AG04449 (cell line): ENCODE results near the gene ITGB6.

ENCODE experiments used
- CTCF ChIA-PET: fragments of 350-600 bp; formaldehyde crosslinking; extraction: SDS; loops from one replicate; lab custom pipeline; 2021; ENCODE audit warnings: antibody characterized with exemption; lab: Yijun Ruan, JAX
- POLR2A ChIA-PET: fragments of 400-600, 350-600 bp; formaldehyde crosslinking; extraction: SDS; loops from one replicate; lab custom pipeline; 2020; ENCODE audit warnings: antibody characterized with exemption, inconsistent platforms; lab: Yijun Ruan, JAX
- DNase-seq: peaks from one replicate; pipeline ENCODE4 v3.0.0-alpha.2; 2010; ENCODE audit warnings: low read depth, low spot score
- H3K4me3 ChIP-seq: 2 replicates; pipeline ENCODE4 v1.5.1; 2011; ENCODE audit warnings: low read depth, mild to moderate bottlenecking, control low read depth, low read length
- TF ChIP-seq, protein P1 (sequence below): IDR thresholded peaks from one replicate; pipeline ENCODE4 v1.5.1; 2011; ENCODE audit warnings: mild to moderate bottlenecking, moderate library complexity, low read length, control low read depth, inconsistent platforms; ENCODE audit not compliant: insufficient read depth; ENCODE audit errors: missing control alignments

The ITGB6 gene, protein sequence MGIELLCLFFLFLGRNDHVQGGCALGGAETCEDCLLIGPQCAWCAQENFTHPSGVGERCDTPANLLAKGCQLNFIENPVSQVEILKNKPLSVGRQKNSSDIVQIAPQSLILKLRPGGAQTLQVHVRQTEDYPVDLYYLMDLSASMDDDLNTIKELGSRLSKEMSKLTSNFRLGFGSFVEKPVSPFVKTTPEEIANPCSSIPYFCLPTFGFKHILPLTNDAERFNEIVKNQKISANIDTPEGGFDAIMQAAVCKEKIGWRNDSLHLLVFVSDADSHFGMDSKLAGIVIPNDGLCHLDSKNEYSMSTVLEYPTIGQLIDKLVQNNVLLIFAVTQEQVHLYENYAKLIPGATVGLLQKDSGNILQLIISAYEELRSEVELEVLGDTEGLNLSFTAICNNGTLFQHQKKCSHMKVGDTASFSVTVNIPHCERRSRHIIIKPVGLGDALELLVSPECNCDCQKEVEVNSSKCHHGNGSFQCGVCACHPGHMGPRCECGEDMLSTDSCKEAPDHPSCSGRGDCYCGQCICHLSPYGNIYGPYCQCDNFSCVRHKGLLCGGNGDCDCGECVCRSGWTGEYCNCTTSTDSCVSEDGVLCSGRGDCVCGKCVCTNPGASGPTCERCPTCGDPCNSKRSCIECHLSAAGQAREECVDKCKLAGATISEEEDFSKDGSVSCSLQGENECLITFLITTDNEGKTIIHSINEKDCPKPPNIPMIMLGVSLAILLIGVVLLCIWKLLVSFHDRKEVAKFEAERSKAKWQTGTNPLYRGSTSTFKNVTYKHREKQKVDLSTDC

DNA sequence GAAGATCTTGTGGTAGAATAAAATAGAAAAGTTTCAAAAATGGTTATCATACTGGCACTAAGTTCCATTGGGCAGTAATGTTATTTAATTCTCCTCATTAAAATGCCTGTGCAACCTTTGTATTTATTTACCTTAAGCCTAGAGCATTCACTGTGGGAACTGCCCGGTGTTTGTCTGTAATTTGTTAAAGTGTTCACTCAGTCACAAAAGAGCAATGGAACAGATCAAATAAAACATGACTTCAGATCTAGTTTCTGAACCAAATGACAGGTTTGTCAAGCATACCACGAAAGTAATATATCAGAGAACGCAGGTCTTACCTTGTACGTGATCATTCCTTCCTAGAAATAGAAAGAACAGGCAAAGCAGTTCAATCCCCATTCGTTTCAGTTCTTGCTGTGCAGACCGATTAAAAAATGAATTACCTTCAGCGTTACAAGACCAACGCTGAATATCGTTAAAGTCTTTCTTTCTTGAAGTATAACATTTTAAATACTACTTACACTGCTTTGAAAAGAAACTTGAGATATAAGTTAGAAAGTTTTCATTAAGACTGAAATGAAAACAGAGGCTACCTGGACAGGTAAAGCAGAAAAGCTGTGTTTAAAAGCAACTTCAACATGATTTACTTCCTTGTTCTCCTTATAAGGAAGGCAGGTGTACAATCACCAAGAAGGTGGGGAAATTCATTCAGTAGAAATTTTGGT, at the start of gene ITGB6:
Gene ITGB6 (minus strand): TSS at position 590 of the 707 bp plus-strand sequence. CDS start 209 bp downstream, at position 381.
- TF ChIP-seq, protein P1, sequence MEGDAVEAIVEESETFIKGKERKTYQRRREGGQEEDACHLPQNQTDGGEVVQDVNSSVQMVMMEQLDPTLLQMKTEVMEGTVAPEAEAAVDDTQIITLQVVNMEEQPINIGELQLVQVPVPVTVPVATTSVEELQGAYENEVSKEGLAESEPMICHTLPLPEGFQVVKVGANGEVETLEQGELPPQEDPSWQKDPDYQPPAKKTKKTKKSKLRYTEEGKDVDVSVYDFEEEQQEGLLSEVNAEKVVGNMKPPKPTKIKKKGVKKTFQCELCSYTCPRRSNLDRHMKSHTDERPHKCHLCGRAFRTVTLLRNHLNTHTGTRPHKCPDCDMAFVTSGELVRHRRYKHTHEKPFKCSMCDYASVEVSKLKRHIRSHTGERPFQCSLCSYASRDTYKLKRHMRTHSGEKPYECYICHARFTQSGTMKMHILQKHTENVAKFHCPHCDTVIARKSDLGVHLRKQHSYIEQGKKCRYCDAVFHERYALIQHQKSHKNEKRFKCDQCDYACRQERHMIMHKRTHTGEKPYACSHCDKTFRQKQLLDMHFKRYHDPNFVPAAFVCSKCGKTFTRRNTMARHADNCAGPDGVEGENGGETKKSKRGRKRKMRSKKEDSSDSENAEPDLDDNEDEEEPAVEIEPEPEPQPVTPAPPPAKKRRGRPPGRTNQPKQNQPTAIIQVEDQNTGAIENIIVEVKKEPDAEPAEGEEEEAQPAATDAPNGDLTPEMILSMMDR: no peak
- CTCF ChIA-PET: interaction anchor here (1.4 kb wide), 1 partner anchor 90 kb away, joined by 4 read pairs; no protein-coding TSS in a partner anchor
- no peak within 1 kb of the TSS for H3K4me3 ChIP-seq
- no peak for DNase-seq
- POLR2A ChIA-PET: no interaction called here

DNA sequence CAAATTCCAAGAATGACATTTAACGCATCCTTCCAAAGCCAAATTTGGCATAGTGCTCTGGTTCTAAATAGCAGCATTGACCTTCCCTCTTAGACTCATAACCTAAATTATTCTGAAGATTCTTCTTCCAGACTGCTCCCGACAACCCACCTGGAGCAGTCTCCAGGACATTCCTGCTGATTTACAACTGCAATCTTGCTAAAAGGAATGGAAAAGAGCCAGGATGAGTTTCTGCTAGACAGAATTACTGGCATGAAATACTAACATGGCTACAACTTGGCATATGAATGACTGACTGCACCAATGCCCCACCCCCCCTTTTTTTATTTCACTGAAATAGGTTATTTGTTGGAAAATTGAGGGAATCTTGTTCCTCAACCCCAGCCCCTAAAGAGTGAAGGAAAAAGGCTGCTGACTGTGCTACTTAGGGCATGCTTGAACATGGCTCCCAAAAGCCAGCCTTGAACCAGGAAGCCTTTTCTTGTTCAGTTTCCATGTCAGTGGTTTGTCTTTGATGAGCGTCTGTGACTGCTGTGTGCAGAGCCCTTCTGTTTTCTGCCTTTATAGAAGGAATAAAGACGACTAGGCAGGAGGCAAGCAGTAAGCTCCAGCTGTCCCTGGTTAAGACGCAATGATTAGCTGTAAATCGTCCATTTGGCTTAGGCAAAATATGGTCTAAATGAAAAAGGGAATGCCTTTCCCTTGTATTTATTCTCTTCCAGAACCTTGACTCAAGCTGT, 47.4 kb upstream of the ITGB6 start:
- ChIA-PET CTCF (interaction anchor here (1.2 to 3.4 kb wide), 5 partner anchors 8 to 757 kb away, joined by 3 to 15 read pairs (median 4); no protein-coding TSS in a partner anchor), POLR2A (interaction anchor here (0.6 kb wide), 1 partner anchor 38 kb away, joined by 3 read pairs; no protein-coding TSS in a partner anchor)
- no peak for DNase-seq
- no peak overlapping the region for H3K4me3 ChIP-seq
- TF ChIP-seq, protein P1: no peak

DNA sequence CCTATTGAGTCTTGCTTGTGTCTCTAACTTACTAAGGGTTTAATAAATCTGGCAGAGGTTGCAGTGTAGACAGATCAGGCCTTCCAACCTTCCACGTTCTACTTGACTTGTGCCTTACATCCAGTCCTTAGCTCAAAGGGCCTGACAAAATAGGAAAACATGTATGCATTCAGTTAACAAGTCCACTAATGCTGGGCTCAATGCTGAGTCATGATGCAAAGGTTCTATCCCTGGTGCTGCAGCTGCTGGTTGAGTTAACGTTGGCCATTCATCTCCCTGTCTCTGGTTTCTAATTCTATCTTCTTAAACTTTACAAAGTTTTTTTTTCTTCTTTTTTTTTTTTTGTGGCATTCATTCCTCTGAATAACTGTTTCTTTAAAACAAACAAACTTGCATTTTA, 46.3 kb upstream of the ITGB6 start:
- no peak for DNase-seq
- TF ChIP-seq, protein P1: no peak
- ChIA-PET POLR2A (no interaction called here), CTCF (interaction anchor here (0.8 to 3.4 kb wide), 3 partner anchors 9 to 32 kb away, joined by 3 to 15 read pairs (median 3); no protein-coding TSS in a partner anchor)
- H3K4me3 ChIP-seq: no peak overlapping the region

DNA sequence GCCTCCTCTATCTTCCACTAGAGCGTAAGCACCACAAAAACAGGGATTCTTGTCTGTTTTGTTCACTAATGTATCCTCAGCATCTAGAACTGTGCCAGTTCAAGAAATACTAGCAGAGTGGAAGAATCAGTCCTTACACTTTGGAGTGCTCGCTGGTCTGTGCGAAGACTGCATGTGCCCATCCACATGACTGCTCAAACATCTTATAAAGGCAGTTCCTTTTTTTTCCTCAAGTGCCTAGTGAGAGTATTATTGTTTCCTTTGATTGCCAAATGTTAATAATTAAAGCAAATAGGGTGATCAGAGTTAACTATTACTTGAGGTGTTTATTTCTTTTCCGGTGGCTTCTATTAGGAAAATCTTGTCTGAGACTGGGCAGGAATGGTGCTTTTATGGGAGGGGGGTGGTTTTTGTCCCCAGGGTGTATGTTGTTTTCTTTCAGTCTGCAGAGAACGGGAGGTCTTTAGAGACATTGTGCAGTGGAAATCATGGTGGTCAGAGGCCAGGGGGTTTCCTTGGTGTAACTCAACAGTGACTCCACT, 45.6 kb upstream of the ITGB6 start:
- TF ChIP-seq, protein P1: no peak
- CTCF ChIA-PET: interaction anchor here (1.0 to 1.4 kb wide), 2 partner anchors 7 to 12 kb away, joined by 3 to 7 read pairs; no protein-coding TSS in a partner anchor
- no peak for DNase-seq
- POLR2A ChIA-PET: no interaction called here
- no peak overlapping the region for H3K4me3 ChIP-seq

DNA sequence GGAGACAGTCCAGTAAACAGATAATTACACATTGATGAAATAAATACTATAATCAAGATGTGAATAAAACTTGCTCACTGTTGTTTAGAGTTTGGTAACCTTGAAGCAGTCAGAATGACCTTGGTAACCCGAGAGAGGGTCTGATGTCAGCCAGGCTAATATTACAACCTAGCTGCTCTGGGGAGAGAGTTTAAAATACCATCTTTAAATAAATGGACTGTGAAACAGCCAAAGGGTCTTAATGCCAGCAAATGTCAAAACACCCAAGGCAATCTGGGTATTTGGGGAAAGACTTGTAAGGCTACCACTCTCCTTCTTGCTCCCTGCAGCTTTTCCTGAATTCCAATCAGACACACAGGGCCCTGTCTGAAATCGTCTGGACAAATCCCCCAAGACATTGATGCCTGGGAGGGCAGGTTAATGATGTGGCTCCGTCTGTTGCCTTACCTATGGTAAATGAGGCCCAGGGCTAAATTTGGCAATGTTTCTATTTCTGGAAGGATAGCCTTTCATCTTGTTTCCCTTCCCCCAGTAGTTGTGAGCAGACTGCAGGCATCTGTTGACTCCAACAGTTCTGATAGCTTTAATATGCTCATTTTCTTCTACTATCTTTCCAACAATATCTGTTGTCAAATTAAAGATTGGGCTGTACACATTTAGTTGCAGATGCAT, 43.0 kb upstream of the ITGB6 start:
- no peak overlapping the region for H3K4me3 ChIP-seq
- DNase-seq: no peak
- ChIA-PET CTCF (interaction anchor here (0.8 to 5.5 kb wide), 3 partner anchors 10 to 761 kb away, joined by 3 to 63 read pairs (median 3); no protein-coding TSS in a partner anchor), POLR2A (no interaction called here)
- TF ChIP-seq, protein P1: no peak
